ENCODE data around the gene SERTM2.

GRCh38 chrX:111520506-111520905 lies 9.1 kb downstream of the SERTM2 start:
- TF ChIP-seq EZH2phosphoT487 (IDR thresholded peaks at IDR 0.05; ENCODE audit: borderline replicate concordance, low read length): no peak
- TF ChIP-seq CTCF (conservative IDR thresholded peaks at IDR 0.05; ENCODE audit: low read depth, low read length): no peak
- TF ChIP-seq EZH2 (IDR thresholded peaks at IDR 0.05; ENCODE audit: low read length, unreplicated experiment): no peak

Measured in PC-3 (cell line).